Measurements from ENCODE around the gene TBC1D5.

The TBC1D5 gene

DNA sequence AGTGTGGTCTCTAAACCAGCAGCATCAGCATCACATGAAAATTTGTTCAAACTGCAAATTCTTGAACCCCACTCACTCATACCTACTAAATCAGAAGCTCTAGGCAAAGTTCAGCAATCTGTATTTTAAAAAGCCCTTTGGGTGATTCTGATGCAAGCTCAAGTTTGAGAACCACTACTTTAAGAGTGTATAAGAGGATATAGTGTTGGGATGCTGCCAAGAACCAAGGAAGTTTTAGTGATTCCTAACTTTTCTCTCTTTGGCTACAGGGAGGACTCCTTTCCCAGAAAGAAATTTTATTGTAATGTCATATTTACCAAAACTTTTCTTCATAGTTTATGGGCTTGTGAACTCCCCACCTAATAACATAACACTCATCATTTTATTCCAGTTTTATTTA is 422.2 kb downstream of the TBC1D5 start:
- in situ Hi-C loops (cut with HindIII; ENCODE audit: low sequenced_read_pairs), result no loop called here

DNA sequence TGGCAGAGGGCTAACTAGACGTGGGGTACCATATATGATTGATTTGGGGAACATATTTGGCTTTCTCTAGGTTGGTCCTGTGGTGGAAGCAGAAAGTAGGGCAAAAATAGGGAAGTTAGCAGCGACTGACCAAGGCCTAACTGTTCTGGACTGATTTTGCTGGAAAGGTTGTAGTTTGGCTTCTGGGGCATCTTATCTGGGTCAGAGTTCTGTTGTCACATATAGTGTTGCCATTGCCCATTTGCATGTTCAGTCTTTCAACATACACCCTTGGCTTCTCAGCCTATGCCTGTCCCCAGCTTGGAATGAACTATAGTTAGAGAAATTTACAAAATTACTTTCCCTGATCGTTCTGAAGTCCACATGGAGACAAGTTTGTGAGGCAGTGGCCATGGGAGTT is 426.5 kb downstream of the TBC1D5 start:
- in situ Hi-C loops (cut with HindIII; ENCODE audit: low sequenced_read_pairs), result no loop called here

DNA sequence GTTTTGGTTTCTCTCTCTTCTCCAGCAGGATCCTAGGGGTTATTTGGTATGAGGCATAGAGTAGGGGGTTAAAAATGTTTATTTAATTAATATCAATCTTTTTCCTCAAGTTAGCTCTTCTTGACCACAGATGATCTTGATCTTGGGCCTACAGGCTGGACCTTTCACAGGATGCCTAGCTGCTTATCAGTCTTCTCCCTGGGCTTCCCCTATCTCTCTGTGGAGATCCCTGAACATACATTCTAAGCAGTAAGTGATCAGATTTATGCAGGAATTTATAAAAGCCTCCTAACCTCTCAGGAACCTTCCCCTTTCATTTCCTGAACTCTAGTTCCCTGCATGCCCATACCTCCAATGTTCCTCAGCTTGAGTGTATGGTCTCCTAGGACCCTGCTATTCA is 428.3 kb downstream of the TBC1D5 start:
- in situ Hi-C loops (cut with HindIII; ENCODE audit: low sequenced_read_pairs), result no loop called here

- in situ Hi-C loops (cut with HindIII; ENCODE audit: low sequenced_read_pairs), result no loop called here
These were observed 428.7 kb downstream of the TBC1D5 start for GRCh38 chr3:17313746-17314145.

DNA sequence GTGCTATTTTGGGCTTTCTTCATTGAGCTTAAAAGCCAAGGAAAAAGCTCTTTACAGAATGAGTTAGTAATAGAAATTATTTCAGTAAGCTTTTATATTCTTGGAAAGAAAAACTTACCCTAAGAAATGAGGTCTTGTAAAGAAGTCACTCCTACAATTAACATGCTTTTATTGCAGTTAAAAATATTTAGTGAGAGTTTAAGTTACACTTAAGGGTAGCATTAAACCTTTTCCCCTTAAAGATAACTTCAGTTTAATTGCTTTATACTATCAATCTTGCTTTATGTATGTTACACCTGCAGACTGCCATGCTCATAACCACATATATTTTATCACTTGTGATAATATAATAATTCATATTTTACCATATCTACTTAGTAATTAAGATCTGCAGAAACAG is 431.4 kb downstream of the TBC1D5 start:
- in situ Hi-C loops (cut with HindIII; ENCODE audit: low sequenced_read_pairs), result no loop called here

DNA sequence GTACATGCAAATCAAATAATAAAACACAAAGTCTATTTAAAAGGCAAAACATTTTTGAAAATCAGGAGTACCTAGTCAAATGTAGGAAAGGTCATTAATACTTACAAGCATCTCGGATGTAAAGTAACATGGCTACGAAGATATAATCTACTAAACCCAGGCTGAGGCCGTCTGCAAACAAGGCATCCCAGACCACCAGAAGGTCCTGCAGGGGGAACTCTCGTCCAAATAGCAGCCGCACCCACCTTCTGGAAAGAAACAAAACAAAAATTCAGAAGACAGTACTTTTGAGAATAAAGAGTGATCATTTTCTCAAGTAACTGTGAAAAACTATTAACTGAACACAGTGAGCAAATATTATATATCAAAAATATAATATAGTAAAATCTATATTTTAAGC is 434.5 kb downstream of the TBC1D5 start:
- in situ Hi-C loops (cut with HindIII; ENCODE audit: low sequenced_read_pairs), result no loop called here

DNA sequence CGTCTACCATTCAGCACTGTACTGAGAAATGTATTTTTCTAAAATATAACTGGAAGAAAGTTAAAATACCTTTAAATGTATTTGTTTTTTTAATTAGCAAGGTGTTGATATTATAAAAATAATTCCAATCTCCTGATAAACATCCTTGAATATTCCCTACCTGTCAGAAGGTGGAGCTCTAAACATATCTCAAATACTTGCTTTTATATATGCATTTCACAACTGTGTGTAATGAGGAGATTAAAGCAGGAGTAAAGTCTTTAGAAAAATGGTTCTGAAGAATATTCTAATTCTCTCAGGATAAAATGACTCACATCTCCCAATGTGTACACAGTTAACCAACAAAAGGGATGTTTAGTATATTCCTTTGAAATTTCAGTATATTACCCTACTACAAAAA is 434.9 kb downstream of the TBC1D5 start:
- in situ Hi-C loops (cut with HindIII; ENCODE audit: low sequenced_read_pairs), result no loop called here

DNA sequence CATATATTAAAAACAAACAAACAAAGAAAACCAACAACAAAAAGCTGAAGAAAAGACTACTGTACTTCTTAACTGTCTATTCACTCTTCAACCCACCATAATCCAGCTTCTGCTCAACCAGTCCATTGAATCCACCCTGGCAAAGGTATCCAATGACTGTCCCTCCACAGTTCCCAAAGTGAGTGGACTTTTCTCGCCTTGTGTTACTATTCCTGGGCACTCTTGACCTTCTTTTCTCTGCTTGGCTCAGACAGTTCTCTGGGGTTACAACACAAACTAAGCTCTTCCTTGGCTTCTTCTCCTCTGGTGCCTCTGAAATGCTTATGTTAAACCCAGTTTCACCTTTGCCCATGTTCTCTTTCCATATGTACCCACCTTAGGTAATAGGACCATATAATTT is 437.5 kb downstream of the TBC1D5 start:
- in situ Hi-C loops (cut with HindIII; ENCODE audit: low sequenced_read_pairs), result no loop called here

GRCh38 chr3:17302774-17303173 is 439.7 kb downstream of the TBC1D5 start:
- in situ Hi-C loops (cut with HindIII; ENCODE audit: low sequenced_read_pairs), result no loop called here

DNA sequence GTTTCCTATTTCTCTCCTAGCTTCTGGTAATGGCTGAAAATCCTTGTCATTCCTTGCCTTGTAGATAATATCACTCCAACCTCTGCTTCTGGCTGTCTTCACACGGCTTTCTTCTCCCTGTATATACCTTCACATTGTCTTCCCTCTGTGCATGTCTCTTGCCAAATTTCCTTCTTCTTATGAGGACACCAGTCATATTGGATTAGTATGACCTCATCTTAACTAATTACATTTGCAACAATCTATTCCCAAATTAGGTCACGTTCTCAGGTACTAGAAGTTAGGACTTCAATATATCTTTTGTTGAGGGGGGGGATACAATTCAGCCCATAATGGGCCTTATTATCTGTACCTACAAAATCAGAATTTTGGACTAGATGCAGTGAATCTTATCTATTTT is 440.3 kb downstream of the TBC1D5 start:
- in situ Hi-C loops (cut with HindIII; ENCODE audit: low sequenced_read_pairs), result no loop called here

DNA sequence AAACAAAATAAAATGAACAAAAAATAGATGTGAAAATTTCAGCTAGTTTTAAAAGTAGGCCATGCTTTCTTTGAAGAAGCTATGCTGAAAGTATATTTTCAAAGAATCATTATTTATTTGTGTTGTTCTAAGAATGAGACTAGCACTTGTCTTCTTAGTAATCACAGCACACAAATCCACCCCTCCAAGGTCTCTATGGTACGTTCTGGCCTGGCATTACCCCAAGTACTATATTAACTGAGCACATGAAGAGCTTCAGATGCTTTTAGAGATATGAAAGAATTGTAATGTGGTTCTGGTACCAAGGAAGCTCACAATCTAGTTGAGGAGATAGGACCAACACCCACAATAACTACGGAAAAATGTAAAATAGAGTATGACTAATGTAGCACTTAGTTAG is 441.2 kb downstream of the TBC1D5 start:
- in situ Hi-C loops (cut with HindIII; ENCODE audit: low sequenced_read_pairs), result no loop called here

- in situ Hi-C loops (cut with HindIII; ENCODE audit: low sequenced_read_pairs), result no loop called here
These were observed 442.0 kb downstream of the TBC1D5 start for GRCh38 chr3:17300441-17300840.

DNA sequence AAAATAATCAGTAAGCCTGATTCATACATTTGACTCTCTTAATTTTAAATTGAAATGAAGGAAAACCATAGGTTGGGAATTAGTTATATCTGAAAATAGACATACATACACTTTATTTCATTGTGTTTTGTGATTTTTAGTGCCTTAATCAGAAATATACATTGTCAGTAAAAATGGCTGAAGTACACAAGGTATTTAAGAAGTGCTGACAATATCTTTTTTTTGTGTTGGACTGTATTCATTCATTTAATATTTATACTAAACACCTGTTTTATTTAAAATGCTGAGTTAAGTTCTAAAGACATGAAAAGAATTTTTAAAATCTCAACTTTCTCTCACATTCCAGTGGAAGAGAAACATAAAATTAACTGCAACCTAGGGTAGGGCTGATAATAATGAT is 444.4 kb downstream of the TBC1D5 start:
- in situ Hi-C loops (cut with HindIII; ENCODE audit: low sequenced_read_pairs), result no loop called here

DNA sequence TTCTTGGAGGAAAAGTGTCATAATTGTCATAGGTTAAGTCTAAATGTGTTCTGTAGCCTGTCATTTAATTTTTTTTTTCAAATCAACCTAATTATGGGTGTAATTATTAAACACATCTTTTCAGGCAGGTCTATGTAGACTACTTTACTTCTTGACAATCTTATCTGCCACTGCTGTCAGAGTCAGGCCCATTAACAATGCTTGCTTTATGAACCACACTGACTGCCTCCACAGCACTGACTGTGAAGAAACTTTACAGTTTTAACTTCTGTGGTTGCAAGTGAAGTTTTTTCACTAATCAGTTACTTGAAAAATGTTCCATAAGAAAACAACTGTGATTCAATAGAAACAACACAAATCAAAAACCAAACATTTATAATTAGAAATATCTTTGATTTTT is 449.9 kb downstream of the TBC1D5 start:
- in situ Hi-C loops (cut with HindIII; ENCODE audit: low sequenced_read_pairs), result no loop called here

DNA sequence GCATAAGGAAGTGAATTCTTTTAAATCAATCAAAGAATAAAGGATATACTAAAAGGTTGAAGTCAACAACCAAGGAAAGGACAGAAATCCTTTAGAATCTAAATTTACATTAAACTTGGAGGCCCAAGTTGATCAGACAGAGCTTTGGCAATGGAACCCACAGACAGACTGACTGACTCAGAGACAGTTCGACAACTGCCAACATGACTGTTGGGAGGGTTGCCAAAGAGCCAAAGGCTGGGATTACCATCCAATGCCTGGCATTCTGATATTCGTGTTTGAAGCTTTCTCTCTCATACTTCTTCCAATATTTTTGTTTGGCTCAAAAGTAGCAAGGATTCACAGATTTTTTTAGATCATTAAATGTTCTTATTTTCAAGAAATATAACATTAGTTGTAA is 451.5 kb downstream of the TBC1D5 start:
- in situ Hi-C loops (cut with HindIII; ENCODE audit: low sequenced_read_pairs), result no loop called here

GRCh38 chr3:17288839-17289399 is 453.5 kb downstream of the TBC1D5 start:
- in situ Hi-C loops (cut with HindIII; ENCODE audit: low sequenced_read_pairs), result no loop called here

GRCh38 chr3:17287006-17287689 is 455.3 kb downstream of the TBC1D5 start:
- in situ Hi-C loops (cut with HindIII; ENCODE audit: low sequenced_read_pairs), result no loop called here

GRCh38 chr3:17278006-17278405 is 464.4 kb downstream of the TBC1D5 start:
- in situ Hi-C loops (cut with HindIII; ENCODE audit: low sequenced_read_pairs), result no loop called here

- in situ Hi-C loops (cut with HindIII; ENCODE audit: low sequenced_read_pairs), result no loop called here
These were observed 475.6 kb downstream of the TBC1D5 start for GRCh38 chr3:17266846-17267245.

GRCh38 chr3:17261627-17262369 is 480.6 kb downstream of the TBC1D5 start:
- in situ Hi-C loops (cut with HindIII; ENCODE audit: low sequenced_read_pairs), result no loop called here

- in situ Hi-C loops (cut with HindIII; ENCODE audit: low sequenced_read_pairs), result no loop called here
These were observed 482.2 kb downstream of the TBC1D5 start for GRCh38 chr3:17260257-17260656.

GRCh38 chr3:17259685-17260084 is 482.7 kb downstream of the TBC1D5 start:
- in situ Hi-C loops (cut with HindIII; ENCODE audit: low sequenced_read_pairs), result no loop called here

All from DLD1 (cell line).